Measurements from ENCODE around the gene ZNF107. TPM values are rescaled to one million over a fixed set of nuclear protein-coding genes. Genes with fewer than 3 reads are reported as not detected.

The ZNF107 gene
- total and polyA plus RNA-seq, 2 donors (not counting 3 experiments of a cell fraction or from before 2014, with no cell fraction given): 0.77 to 5.8 TPM

DNA sequence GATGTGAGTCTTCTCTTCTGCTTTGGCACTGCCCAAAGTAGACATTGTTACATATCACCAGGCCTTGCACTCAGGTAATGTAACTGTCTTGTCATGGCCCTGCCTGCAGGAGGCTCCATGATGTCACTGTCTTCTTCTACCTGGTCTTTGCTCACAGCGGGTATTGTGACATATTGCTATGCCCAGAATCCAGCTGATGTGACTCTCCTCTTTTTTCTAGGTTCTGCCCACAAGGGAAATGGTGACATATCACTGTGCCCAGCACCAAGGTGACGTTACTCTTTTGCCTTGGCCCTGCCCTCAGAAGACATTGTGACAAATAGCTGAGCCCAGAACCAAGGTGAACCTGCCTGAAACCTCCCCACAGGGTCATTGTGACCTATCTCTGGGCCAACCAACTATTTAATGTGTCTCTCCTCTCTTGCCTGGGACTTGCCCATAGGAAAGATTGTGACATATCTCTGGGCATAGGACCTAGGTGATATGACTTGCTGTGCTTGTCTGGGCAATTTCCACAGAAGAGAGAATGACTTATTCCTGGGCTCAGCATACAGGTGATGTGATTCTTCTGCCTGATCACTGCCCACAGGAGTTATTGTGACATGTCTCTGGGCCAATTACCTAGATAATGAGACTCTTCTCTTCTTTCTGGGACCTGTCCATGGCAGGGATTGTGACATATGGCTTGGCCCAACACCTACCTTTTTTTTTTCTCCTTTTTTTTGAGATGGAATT lies 26.5 kb upstream of the ZNF107 start:
- no peak for TF ChIP-seq FOS (IDR thresholded peaks at IDR 0.05; ENCODE audit: borderline replicate concordance, insufficient read depth, low read length)
- TF ChIP-seq, protein P1, sequence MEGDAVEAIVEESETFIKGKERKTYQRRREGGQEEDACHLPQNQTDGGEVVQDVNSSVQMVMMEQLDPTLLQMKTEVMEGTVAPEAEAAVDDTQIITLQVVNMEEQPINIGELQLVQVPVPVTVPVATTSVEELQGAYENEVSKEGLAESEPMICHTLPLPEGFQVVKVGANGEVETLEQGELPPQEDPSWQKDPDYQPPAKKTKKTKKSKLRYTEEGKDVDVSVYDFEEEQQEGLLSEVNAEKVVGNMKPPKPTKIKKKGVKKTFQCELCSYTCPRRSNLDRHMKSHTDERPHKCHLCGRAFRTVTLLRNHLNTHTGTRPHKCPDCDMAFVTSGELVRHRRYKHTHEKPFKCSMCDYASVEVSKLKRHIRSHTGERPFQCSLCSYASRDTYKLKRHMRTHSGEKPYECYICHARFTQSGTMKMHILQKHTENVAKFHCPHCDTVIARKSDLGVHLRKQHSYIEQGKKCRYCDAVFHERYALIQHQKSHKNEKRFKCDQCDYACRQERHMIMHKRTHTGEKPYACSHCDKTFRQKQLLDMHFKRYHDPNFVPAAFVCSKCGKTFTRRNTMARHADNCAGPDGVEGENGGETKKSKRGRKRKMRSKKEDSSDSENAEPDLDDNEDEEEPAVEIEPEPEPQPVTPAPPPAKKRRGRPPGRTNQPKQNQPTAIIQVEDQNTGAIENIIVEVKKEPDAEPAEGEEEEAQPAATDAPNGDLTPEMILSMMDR (IDR thresholded peaks at IDR 0.05; ENCODE audit: extremely low read depth in 1 of 2, insufficient read depth in 1 of 2, low read depth in 1 of 2, low read length in 2 of 2): no peak
- TF ChIP-seq, protein P2, sequence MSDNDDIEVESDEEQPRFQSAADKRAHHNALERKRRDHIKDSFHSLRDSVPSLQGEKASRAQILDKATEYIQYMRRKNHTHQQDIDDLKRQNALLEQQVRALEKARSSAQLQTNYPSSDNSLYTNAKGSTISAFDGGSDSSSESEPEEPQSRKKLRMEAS (IDR thresholded peaks at IDR 0.05; ENCODE audit: insufficient read depth, insufficient read length): no peak
- no peak for TF ChIP-seq MYC (IDR thresholded peaks at IDR 0.05; ENCODE audit: low read depth, low read length)
- no peak for TF ChIP-seq POLR2AphosphoS5 (IDR thresholded peaks at IDR 0.05; ENCODE audit: insufficient read depth, low read depth, low read length)
- no peak for TF ChIP-seq POLR2A (IDR thresholded peaks at IDR 0.05; ENCODE audit: low read depth, low read length)
- no peak for TF ChIP-seq EZH2 (IDR thresholded peaks at IDR 0.05; ENCODE audit: borderline replicate concordance, low read depth, low read length, severe bottlenecking)
- TF ChIP-seq GATA2 (IDR thresholded peaks at IDR 0.05; ENCODE audit: insufficient read depth, insufficient read length, low read depth, low read length): no peak
- TF ChIP-seq JUN (IDR thresholded peaks at IDR 0.05; ENCODE audit: borderline replicate concordance, insufficient read depth, insufficient read length, low read depth): no peak
- Histone ChIP-seq H3K4me2 (ENCODE audit: insufficient read depth, low read length) (no peak overlapping the region), H3K36me3 (ENCODE audit: control insufficient read depth in 2 of 2, extremely low read depth in 1 of 2, insufficient read depth in 2 of 2, low read length in 2 of 2) (no peaks in the 10 kb centered on the region), H3K9ac (replicated peaks; ENCODE audit: extremely low read depth, insufficient read depth, low read length) (no peak overlapping the region), H3K79me2 (ENCODE audit: control insufficient read depth, insufficient read depth, low read length) (no peaks in the 10 kb centered on the region), H2AFZ (ENCODE audit: low read depth, low read length) (no peak overlapping the region), H3K9me1 (replicated peaks; ENCODE audit: control insufficient read depth, extremely low read depth, insufficient read depth, low read length) (no peaks in the 10 kb centered on the region), H4K20me1 (replicated peaks; ENCODE audit: control insufficient read depth, extremely low read depth, insufficient read depth, low read length) (no peaks in the 10 kb centered on the region), H3K27ac (ENCODE audit: insufficient read depth, low read depth, low read length) (no peak overlapping the region), H3K9me3 (replicated peaks; ENCODE audit: control insufficient read depth, insufficient read depth, low read length) (no peaks in the 10 kb centered on the region), H3K4me1 (ENCODE audit: control insufficient read depth, extremely low read depth, insufficient read depth, low read length) (no peaks in the 10 kb centered on the region), H3K4me3 (replicated peaks in 1 of 3; ENCODE audit: insufficient read depth in 1 of 3, low read depth in 1 of 3, low read length in 3 of 3) (no peak overlapping the region), H3K27me3 (ENCODE audit: control insufficient read depth in 2 of 2, insufficient read depth in 2 of 2, low read length in 2 of 2) (no peaks in the 10 kb centered on the region)
- no TSS peak for BruUV-seq (replicated peaks)
- DNase-seq (ENCODE audit: low read depth, low spot score) (no peak), FAIRE-seq (no peak)
- intact Hi-C loops (cut with micrococcal nuclease): no loop called here
- CTCF ChIA-PET: no interaction called here
- dilution Hi-C loops (cut with MboI; ENCODE audit: extremely low pct_ligation_motif_present, low sequenced_read_pairs): no loop called here
- POLR2A ChIA-PET: no interaction called here
